Medulla oblongata (tissue), 1 donor: Measurements from ENCODE around the gene ENC1.

Experiments used
- DNase-seq: peaks from one replicate; pipeline ENCODE4 v3.0.0-alpha.2; 2015; ENCODE audit errors: extremely low spot score

Gene ENC1

DNA sequence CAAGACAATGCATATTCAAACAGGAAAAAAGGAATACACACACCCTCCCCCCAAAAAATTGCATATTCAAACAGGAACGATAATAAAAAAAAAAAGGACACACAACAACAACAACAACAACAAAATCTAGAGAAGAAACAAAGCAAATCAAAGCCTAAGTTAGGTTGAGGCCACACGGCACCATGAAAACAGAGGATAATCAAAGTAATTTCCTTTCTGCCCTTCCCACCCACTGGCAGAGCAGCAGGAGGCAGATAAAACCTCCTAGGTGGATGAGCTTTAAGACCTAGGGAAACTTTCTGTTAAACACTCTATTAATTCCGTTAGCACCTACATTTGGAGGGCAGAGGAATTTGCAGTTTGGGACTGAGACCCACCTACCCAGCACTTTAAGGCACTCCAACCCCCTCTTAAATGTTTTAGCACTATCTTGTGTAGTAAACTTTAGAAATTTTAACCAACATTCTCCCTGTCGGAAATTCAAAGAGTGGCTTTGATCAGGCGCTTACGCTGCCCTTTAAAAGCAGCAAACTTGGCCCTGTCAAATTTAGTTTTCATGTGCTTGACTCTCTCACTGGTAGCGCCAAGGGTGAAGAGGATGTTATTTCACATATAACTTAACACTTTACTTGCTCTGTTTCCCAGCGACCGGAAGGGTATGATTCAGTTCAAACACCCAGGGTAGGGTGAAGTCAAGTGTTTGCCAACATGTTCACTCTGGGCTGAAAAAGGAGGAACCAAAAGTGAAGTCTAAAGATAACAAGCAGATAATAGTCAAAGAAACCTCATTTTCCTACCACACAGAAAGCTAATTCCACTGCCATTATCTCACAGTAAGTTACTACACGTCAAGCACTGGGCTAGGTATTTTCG lies 9.2 kb downstream of the ENC1 start:
- peak; percentile 42 for DNase-seq

DNA sequence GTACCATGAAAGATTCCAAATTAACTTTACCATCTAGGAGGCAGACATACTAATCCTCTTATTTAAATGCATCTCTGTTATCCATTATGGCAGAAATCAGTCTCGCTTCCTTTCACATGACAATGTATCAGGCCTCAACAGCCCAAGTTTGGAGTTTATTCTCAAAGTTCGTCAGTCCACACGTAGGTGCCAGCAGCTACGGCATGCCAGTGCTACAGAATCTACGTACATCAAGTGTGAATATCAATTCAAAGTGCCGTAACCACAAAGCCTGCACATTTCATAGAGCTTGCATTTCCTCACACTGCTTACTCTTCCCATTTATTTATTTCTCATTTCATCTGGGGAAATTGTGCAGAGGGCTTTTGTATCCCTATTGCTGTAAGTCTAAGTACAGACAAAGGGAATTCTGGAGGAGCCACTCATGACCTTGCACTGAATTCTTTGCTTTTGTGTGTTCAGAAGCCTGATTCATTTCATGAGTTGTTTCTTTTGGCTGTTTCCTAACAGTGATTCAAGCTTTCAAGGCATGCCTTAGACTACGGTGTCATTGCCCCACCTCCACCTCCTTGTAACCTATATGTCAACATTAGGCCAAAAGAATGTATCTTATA lies 10.0 kb downstream of the ENC1 start:
- no peak for DNase-seq

- DNase-seq: no peak
Measured at GRCh38 chr5:74629326-74629725, 11.2 kb downstream of the ENC1 start.

GRCh38 chr5:74628359-74628758 lies 12.2 kb downstream of the ENC1 start:
- DNase-seq: no peak

DNA sequence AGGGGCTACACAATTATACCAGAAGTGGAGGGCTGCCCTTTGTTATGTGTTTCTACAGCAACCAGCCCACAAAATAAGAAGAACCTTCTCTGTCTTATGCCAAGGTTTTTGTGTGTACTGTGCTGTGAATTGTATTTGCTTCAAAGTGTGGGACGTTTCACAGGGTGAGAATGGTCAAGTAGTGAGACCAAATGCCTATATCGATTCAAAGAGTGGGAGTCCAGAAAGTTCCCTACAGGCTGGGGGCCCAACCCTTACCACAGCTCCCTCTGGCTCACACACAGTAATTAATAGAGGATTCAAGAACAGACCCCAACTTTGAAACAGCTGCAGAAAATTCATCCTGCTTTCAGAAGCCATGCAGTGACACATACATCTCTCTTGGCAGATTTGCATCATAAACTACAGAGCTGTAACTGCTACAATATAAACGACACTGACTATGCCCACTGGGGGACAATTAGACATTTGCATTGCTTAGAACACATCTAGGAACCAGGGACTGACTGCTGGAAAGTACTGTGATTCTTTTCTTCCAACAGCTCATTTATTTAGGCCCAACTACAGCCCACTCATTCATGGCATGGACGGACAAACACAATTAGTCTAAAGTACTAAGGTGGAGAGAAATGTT lies 12.8 kb downstream of the ENC1 start:
- DNase-seq: no peak

- DNase-seq: no peak
Measured at GRCh38 chr5:74626386-74627222, 13.9 kb downstream of the ENC1 start.

GRCh38 chr5:74625742-74626241 lies 14.7 kb downstream of the ENC1 start:
- DNase-seq: no peak

DNA sequence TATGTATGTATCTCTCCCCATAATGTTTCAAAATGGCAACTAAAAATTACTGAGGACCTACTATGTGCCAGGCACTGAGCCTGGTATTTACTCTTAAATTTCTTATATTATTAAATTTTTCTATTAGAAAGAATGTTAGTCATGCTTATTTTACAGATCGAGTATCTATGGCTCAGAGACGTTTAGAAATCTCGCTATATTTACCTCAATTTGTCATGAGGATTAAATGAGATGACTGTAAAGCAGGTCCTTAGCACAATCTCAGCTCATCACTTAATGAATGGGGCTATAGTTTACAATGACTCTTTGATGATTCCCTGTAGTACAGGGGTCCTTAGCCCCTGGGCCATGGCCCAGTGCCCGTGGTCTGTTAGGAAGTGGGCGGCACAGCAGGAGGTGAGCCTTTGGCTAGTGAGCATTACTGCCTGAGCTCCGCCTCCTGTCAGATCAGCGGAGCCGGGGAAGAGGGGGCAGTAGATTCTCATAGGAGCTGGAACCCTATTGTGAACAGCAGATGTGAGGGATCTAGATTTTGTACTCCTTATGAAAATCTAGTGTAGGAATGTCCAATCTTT lies 15.5 kb downstream of the ENC1 start:
- DNase-seq: no peak

- no peak for DNase-seq
Measured at GRCh38 chr5:74624501-74624900, 16.0 kb downstream of the ENC1 start.

GRCh38 chr5:74623748-74624408 lies 16.6 kb downstream of the ENC1 start:
- DNase-seq: no peak

GRCh38 chr5:74623006-74623611 lies 17.4 kb downstream of the ENC1 start:
- DNase-seq: no peak

DNA sequence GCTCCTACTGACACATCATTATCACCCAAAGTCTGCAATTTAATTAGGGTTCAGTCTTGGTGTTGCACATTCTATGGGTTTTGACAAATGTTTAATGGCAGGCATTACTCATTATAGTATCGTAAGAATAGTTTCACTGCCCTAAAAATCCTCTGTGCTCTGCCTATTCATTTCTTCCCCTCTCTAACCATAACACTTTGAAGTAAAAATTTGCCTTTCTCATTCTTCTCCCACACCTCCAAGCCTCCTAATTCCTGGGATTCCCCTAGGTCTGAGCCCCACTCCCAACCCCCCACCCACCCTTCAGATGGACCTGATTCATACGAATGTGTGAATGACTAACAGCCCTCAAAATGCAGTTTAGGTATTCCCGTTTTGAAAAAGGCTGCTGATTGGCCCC lies 18.4 kb downstream of the ENC1 start:
- no peak for DNase-seq

DNA sequence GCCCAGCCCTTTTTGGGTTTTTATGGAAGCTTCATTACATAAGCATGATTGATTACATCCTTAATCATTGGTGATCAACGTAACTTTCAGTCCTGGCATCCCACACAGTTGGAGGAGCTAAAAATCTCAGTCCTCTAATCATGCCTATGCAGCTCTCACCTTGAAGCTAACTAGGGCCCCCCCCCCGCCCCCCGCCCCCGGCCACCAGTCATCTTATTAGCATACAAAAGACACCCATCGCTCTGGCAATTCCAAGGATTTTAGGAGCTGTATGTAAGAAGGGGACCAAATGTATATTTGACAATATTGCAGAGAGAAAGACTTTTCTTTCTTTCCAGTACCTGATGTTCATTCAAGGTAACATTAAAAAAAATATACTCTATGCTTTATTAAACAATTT lies 19.0 kb downstream of the ENC1 start:
- no peak for DNase-seq

GRCh38 chr5:74619308-74619707 lies 21.2 kb downstream of the ENC1 start:
- no peak for DNase-seq

DNA sequence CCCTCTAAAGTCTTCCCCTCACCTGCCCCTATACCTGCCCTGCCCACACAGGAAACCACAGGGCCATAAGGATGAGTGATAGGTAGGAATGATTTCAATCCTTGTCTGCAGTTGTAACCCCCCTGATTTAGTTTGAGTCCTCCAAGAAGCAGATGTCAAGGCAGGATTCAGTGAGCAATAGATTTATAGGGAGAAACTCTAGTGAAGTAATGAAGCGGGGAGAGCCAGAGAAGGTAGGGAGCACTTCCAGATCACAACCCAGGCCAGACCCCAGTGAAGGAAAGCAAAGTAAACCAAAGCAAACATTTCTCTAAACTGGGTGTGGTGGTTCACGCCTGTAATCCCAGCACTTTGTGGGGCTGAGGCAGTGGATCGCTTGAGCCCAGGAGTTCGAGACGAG lies 22.4 kb downstream of the ENC1 start:
- no peak for DNase-seq

GRCh38 chr5:74617202-74617601 lies 23.3 kb downstream of the ENC1 start:
- DNase-seq: no peak

DNA sequence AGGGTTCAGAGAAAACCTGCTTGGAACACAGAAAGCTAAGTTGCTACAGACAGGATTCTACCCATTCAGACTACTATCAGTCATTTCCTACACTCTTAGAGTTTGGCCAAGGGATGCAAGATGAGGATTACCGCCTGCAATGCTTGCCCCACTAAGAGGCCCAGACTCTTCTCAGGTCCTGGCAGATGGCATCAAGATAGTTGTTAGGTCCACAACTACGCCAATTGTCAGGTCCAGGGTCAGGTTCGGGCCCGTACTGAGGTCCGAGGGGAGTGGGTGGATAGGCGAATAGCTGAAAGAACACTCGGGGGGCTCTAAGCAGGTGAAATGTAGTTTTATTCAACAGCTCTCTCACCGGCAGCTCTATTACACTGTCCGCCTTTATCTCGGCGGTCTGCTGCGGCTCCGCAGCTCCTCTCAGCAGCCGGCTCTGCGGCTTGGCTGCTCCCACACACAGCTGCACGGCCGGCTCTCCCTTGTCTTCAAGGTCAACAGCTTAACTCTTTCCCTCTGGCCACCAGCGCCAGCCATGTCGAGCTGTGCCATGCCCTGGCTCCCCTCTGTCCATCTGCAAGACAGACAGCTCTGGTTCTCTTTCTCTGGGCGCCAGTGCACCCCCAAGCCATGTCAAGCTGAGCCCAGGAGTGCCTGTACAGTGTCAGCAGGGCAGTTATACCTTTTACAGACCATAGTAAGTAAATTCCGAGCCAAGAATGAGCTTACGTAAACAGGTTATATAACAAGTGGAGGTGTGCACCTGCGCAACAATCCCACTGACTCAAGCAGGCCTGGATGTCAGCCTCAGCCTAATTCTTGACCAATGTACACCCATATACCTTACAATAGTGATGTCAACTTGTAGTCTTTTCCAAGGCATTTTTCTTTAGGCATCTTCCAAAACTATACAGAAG lies 24.0 kb downstream of the ENC1 start:
- DNase-seq: no peak

DNA sequence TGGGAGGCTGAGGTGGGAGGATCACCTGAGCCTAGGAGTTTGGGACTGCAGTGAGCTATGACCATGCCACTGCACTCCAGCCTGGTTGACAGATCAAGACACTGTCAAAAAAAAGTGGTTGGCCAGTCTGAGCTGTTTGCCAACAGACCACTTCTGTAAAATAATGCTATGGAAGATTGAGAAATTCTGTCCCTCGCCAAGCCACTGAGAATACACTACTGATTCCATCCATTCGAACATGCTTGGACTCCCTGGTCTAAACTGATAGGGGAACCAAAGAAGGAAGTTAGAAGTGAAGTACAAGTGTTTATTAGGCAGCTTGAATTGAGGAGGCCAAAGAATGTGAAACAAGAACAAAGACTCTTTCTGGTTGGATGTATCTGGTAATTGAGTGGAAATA lies 27.2 kb downstream of the ENC1 start:
- peak; percentile 70 for DNase-seq

DNA sequence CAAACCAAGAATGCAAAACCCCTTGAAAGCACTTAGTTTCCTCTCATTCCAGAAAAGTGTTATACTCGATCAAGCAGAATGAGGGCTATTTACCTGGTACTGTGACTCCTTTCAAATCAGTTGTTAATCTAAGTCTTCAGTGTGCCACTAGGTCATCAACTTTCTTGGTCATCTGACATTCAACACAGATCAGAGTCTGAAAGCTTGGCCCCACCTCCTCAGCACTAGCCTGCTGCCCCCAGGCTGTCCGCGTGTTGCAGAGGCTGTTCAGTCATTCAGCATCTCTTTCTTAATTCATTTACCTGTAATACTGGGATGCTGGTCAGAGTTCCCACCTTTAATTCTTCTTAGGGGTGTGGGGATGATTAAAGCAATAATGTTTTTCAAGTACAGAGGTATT lies 28.5 kb downstream of the ENC1 start:
- DNase-seq: no peak
